T-helper 2 cell (primary cell): ENCODE data around the gene NDUFA1.
"Not testable (repeated sequence)": the region's sequence is repeated elsewhere in the genome, so short reads cannot be mapped to it uniquely, and the experiment has no call there.

ENCODE experiments used
- DNase-seq, 5 experiments: peaks; one replicate each; pipeline versions ENCODE4 v3.0.0 to v3.0.0-alpha.2; 2012 to 2022

Gene NDUFA1

GRCh38 chrX:119900976-119901375 is 29.3 kb downstream of the NDUFA1 start:
- peak in 1 of 5 experiments; percentile 60 for DNase-seq

GRCh38 chrX:119916310-119916709 is 44.7 kb downstream of the NDUFA1 start:
- no peak for DNase-seq

- DNase-seq: no peak
Measured at GRCh38 chrX:119917877-119918276, 46.2 kb downstream of the NDUFA1 start.

GRCh38 chrX:119919835-119920585 is 48.4 kb downstream of the NDUFA1 start:
- no peak for DNase-seq

GRCh38 chrX:119922391-119922790 is 50.8 kb downstream of the NDUFA1 start:
- not testable (repeated sequence) for DNase-seq
